IMR-90 (cell line): Measurements from ENCODE around the gene ZSWIM3. TPM values are rescaled to one million over a fixed set of nuclear protein-coding genes. Genes with fewer than 3 reads are reported as not detected.

Experiments
- ATAC-seq: fragments of 200-7000 bp; cut with Tn5 transposase; 2 replicates; pipeline ENCODE4 v1.9.1; 2020; ENCODE audit warnings: low read depth, mild to moderate bottlenecking, moderate library complexity
- BruUV-seq: library from RNA; stranded (reverse); fragments of 400-500 nt; replicated peaks from 2 replicates; lab custom pipeline; 2021; lab: Mats Ljungman, UMichigan
- CTCF ChIA-PET: fragments of 300-600 bp; formaldehyde crosslinking; extraction: SDS; loops from one replicate; lab custom pipeline; 2021; ENCODE audit warnings: antibody characterized with exemption; lab: Yijun Ruan, JAX
- POLR2A ChIA-PET: fragments of 300-600 bp; sonication (Branson Sonifier 250); formaldehyde crosslinking; loops from one replicate; lab custom pipeline; 2022; ENCODE audit warnings: antibody characterized with exemption; ENCODE audit not compliant: unreplicated experiment; lab: Charles Lee
- DNase-seq: peaks from one replicate; pipeline ENCODE4 v3.0.0; 2013
- H2AFZ ChIP-seq: replicated peaks from 2 replicates; pipeline ENCODE3; 2013; ENCODE audit warnings: low read length, mild to moderate bottlenecking; ENCODE audit not compliant: poor library complexity
- H2AK5ac ChIP-seq: 2 replicates; pipeline ENCODE4 v1.6.1; 2013; ENCODE audit warnings: low read depth, low read length, inconsistent platforms
- H2AK9ac ChIP-seq: replicated peaks from 2 replicates; pipeline ENCODE3; 2013; ENCODE audit warnings: mild to moderate bottlenecking, low read depth, low read length, moderate library complexity; ENCODE audit not compliant: poor library complexity
- H2BK120ac ChIP-seq: 2 replicates; pipeline ENCODE4 v1.6.1; 2013; ENCODE audit warnings: low read depth, low read length, inconsistent platforms
- H2BK15ac ChIP-seq: 3 replicates; pipeline ENCODE4 v1.6.1; 2013; ENCODE audit warnings: low read depth, low read length, inconsistent platforms
- H2BK20ac ChIP-seq: 2 replicates; pipeline ENCODE4 v1.6.1; 2013; ENCODE audit warnings: low read depth, mild to moderate bottlenecking, inconsistent platforms, low read length, moderate library complexity
- H2BK5ac ChIP-seq: 2 replicates; pipeline ENCODE4 v1.6.1; 2013; ENCODE audit warnings: mild to moderate bottlenecking, low read depth, low read length, inconsistent platforms; ENCODE audit not compliant: poor library complexity, severe bottlenecking
- H3K14ac ChIP-seq: replicated peaks from 2 replicates; pipeline ENCODE4 v1.6.1; 2013; ENCODE audit warnings: low read depth, low read length, inconsistent platforms
- H3K18ac ChIP-seq: 2 replicates; pipeline ENCODE4 v1.6.1; 2013; ENCODE audit warnings: low read depth, low read length, control low read depth
- H3K23ac ChIP-seq: 2 replicates; pipeline ENCODE4 v1.6.1; 2013; ENCODE audit warnings: low read depth, low read length, inconsistent platforms
- H3K27ac ChIP-seq: 2 replicates; pipeline ENCODE4 v1.5.1; 2013; ENCODE audit warnings: mild to moderate bottlenecking, control low read depth, low read length; ENCODE audit not compliant: insufficient read depth
- H3K27me3 ChIP-seq: 2 replicates; pipeline ENCODE4 v1.6.1; 2013; ENCODE audit warnings: low read length; ENCODE audit not compliant: control insufficient read depth, insufficient read depth
- H3K36me3 ChIP-seq: 2 replicates; pipeline ENCODE4 v1.6.1; 2013; ENCODE audit warnings: low read length, mixed read lengths; ENCODE audit not compliant: control insufficient read depth, insufficient read depth
- H3K4ac ChIP-seq: 2 replicates; pipeline ENCODE4 v1.6.1; 2013; ENCODE audit warnings: low read depth, low read length, inconsistent platforms
- H3K4me1 ChIP-seq: 2 replicates; pipeline ENCODE4 v1.6.1; 2013; ENCODE audit warnings: low read length, mixed read lengths; ENCODE audit not compliant: control insufficient read depth, insufficient read depth
- H3K4me2 ChIP-seq: 2 replicates; pipeline ENCODE4 v1.6.1; 2013; ENCODE audit warnings: low read depth, mild to moderate bottlenecking, control low read depth, low read length, moderate library complexity
- H3K4me3 ChIP-seq: 2 replicates; pipeline ENCODE4 v1.5.1; 2013; ENCODE audit warnings: low read depth, mild to moderate bottlenecking, control low read depth, low read length, moderate library complexity; ENCODE audit not compliant: insufficient read depth
- H3K56ac ChIP-seq: 2 replicates; pipeline ENCODE4 v1.6.1; 2013; ENCODE audit warnings: low read length, inconsistent platforms; ENCODE audit not compliant: insufficient read depth; ENCODE audit errors: extremely low read depth
- H3K79me1 ChIP-seq, 2 experiments: 2 replicates each; pipeline ENCODE4 v1.6.1; 2013; ENCODE audit warnings: low read length in 2 of 2, inconsistent platforms in 1 of 2, low read depth in 1 of 2
- H3K9ac ChIP-seq: 2 replicates; pipeline ENCODE4 v1.6.1; 2013; ENCODE audit warnings: low read depth, low read length, control low read depth
- H3K9me1 ChIP-seq: 2 replicates; pipeline ENCODE4 v1.6.1; 2013; ENCODE audit warnings: low read length, inconsistent platforms; ENCODE audit not compliant: insufficient read depth
- H3K9me3 ChIP-seq: 2 replicates; pipeline ENCODE4 v1.6.1; 2013; ENCODE audit warnings: low read length; ENCODE audit not compliant: control insufficient read depth, insufficient read depth
- H4K20me1 ChIP-seq: 2 replicates; pipeline ENCODE4 v1.6.1; 2013; ENCODE audit warnings: low read length, inconsistent platforms; ENCODE audit not compliant: insufficient read depth
- H4K5ac ChIP-seq: 2 replicates; pipeline ENCODE4 v1.6.1; 2013; ENCODE audit warnings: mild to moderate bottlenecking, low read depth, low read length, control low read depth
- H4K8ac ChIP-seq, 2 experiments: 2 replicates each; pipeline ENCODE4 v1.6.1; 2013; ENCODE audit warnings: low read depth in 2 of 2, low read length in 2 of 2, control low read depth in 1 of 2, inconsistent platforms in 1 of 2
- H4K91ac ChIP-seq: 2 replicates; pipeline ENCODE4 v1.6.1; 2013; ENCODE audit warnings: low read depth, low read length, inconsistent platforms; ENCODE audit not compliant: insufficient read depth
- BHLHE40 ChIP-seq: fragments of 150-350 bp; IDR thresholded peaks from 2 replicates; pipeline ENCODE4 v1.6.1; 2016; ENCODE audit warnings: mild to moderate bottlenecking, low read depth, low read length
- CEBPB ChIP-seq: IDR thresholded peaks from 2 replicates; pipeline ENCODE4 v1.6.1; 2012; ENCODE audit warnings: low read depth, low read length, improper control_type of control experiment
- CHD1 ChIP-seq: IDR thresholded peaks from 2 replicates; pipeline ENCODE4 v1.6.1; 2012; ENCODE audit warnings: low read depth, low read length, improper control_type of control experiment
- MXI1 ChIP-seq: IDR thresholded peaks from 2 replicates; pipeline ENCODE4 v1.6.1; 2012; ENCODE audit warnings: low read depth, mild to moderate bottlenecking, low read length, moderate library complexity, borderline replicate concordance
- NFE2L2 ChIP-seq: fragments of 150-350 bp; IDR thresholded peaks from 2 replicates; pipeline ENCODE4 v1.6.1; 2016; ENCODE audit warnings: low read depth, mild to moderate bottlenecking, low read length
- RAD21 ChIP-seq: IDR thresholded peaks from 2 replicates; pipeline ENCODE4 v1.6.1; 2012; ENCODE audit warnings: low read length, improper control_type of control experiment
- RCOR1 ChIP-seq: IDR thresholded peaks from 2 replicates; pipeline ENCODE4 v1.6.1; 2012; ENCODE audit warnings: mild to moderate bottlenecking, low read length, improper control_type of control experiment; ENCODE audit not compliant: insufficient replicate concordance
- RFX5 ChIP-seq: IDR thresholded peaks from 2 replicates; pipeline ENCODE4 v1.8.0; 2012; ENCODE audit warnings: low read depth, mild to moderate bottlenecking, low read length, moderate library complexity
- SMC3 ChIP-seq: fragments of 150-350 bp; IDR thresholded peaks from 2 replicates; pipeline ENCODE4 v1.6.1; 2016; ENCODE audit warnings: low read depth, mild to moderate bottlenecking, antibody characterized with exemption, low read length, moderate library complexity
- WGBS, 2 experiments: methylation state at CpG; one replicate each; pipeline versions ENCODE4 v1.1.5 to v1.1.7; 2013; ENCODE audit warnings: missing lambda C conversion rate in 2 of 2; ENCODE audit not compliant: insufficient read length in 1 of 2; ENCODE audit errors: extremely low coverage in 2 of 2; 5-methylcytosine and 5-hydroxymethylcytosine counted together
- dilution Hi-C: fragments of 300-500 bp; cut with HindIII; formaldehyde crosslinking; loops from one replicate; pipeline ENCODE4 v1.14.3; 2018; ENCODE audit warnings: low sequenced_read_pairs; ENCODE audit not compliant: unreplicated experiment
- in situ Hi-C: fragments of 300-500 bp; cut with MboI; formaldehyde crosslinking; loops from 3 replicates; pipeline ENCODE4 v1.14.3; 2019; ENCODE audit warnings: low sequenced_read_pairs, inconsistent platforms, mixed read lengths
- intact Hi-C: fragments of 100-400 bp; cut with micrococcal nuclease; formaldehyde crosslinking; loops from 2 replicates; pipeline ENCODE4 v1.10.0; 2022
- polyA plus RNA-seq, 3 experiments: library from polyadenylated mRNA; depleted of rRNA; stranded (reverse); fragments of >200 nt; gene quantifications; 2 replicates each; pipeline ENCODE4 v1.2.3, GENCODE V29; 2012; ENCODE audit warnings: low replicate concordance in 1 of 3
- total RNA-seq: library from RNA; depleted of rRNA; stranded (reverse); fragments of >200 nt; gene quantifications from 2 replicates; pipeline ENCODE4 v1.2.3, GENCODE V29; 2012
- TF ChIP-seq, protein P1 (sequence below): fragments of 150-350 bp; IDR thresholded peaks from 2 replicates; pipeline ENCODE4 v1.6.1; 2017; ENCODE audit warnings: mild to moderate bottlenecking, antibody characterized with exemption, low read length, low read depth

ZSWIM3 gene
- total and polyA plus RNA-seq, 2 of the 4 experiments (the other 2 are of a cell fraction): 3.3 to 8.6 TPM

DNA sequence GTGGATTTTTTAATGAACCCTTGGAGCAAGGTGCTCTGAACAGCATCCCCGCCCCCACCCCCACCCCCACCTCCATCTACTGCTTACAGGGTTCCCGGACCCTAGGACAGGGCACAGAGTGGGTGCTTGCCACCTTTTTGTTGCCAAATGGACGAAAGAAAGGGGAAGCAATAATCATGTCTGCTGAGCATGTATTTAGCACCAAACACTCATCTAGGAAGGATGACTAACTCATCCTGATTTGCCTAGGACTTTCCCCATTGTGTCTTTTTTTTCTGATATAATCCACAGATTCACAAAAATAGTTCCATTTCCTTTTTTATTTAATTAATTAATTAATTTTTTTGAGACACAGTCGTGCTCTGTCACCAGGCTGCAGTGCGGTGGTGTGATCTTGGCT lies 55.7 kb downstream of the ZSWIM3 start:
- Histone ChIP-seq H4K91ac (no peak overlapping the region), H3K27ac (no peak overlapping the region), H2BK5ac (no peak overlapping the region), H3K56ac (no peak overlapping the region), H3K4ac (no peak overlapping the region), H3K14ac (no peak overlapping the region), H3K9ac (no peak overlapping the region), H2AK5ac (no peak overlapping the region), H4K8ac (no peak overlapping the region), H2BK20ac (no peak overlapping the region), H3K18ac (no peak overlapping the region), H3K4me2 (no peak overlapping the region), H2BK120ac (no peak overlapping the region), H3K36me3 (peaks cover 10% of the 10 kb centered on the region; the same call in 1 of the 2 replicates), H3K79me1 (peaks cover 5 to 20% of the 10 kb centered on the region in 2 experiments; a peak in 3 of 4 replicates), H3K23ac (no peak overlapping the region), H2BK15ac (no peak overlapping the region; the same call in 2 of the 3 replicates), H3K4me1 (peaks cover 17% of the 10 kb centered on the region), H4K20me1 (no peaks in the 10 kb centered on the region), H3K27me3 (no peaks in the 10 kb centered on the region), H3K9me1 (peaks cover 8% of the 10 kb centered on the region), H2AK9ac (no peak overlapping the region), H4K5ac (no peak overlapping the region), H2AFZ (no peak overlapping the region), H3K4me3 (no peak overlapping the region), H3K9me3 (no peaks in the 10 kb centered on the region)
- intact Hi-C loops: no loop called here
- in situ Hi-C loops: loop anchor here (25.0 kb wide), 1 partner anchor 576 kb away; the partner anchor contains the start of gene SDC4
- CTCF ChIA-PET: no interaction called here
- dilution Hi-C loops: no loop called here
- DNase-seq: peak; percentile 39
- ATAC-seq: no peak
- TF ChIP-seq, protein P1, sequence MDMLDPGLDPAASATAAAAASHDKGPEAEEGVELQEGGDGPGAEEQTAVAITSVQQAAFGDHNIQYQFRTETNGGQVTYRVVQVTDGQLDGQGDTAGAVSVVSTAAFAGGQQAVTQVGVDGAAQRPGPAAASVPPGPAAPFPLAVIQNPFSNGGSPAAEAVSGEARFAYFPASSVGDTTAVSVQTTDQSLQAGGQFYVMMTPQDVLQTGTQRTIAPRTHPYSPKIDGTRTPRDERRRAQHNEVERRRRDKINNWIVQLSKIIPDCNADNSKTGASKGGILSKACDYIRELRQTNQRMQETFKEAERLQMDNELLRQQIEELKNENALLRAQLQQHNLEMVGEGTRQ: no peak
- TF ChIP-seq BHLHE40 (no peak), MXI1 (no peak), NFE2L2 (no peak), RCOR1 (no peak), CHD1 (no peak), RFX5 (no peak), CEBPB (no peak), RAD21 (no peak), SMC3 (no peak)
- BruUV-seq: no TSS peak
- WGBS, 2 experiments: 60% methylated on average over 1 of the region's 5 CpGs; no CpG with 5 or more reads in 1 of the 2 experiments
- POLR2A ChIA-PET: no interaction called here
